ENCODE results near the gene IQCH. TPM values are rescaled to one million over a fixed set of nuclear protein-coding genes. Genes with fewer than 3 reads are reported as not detected.

The IQCH gene
- total and polyA plus RNA-seq, 9 of the 15 experiments (the other 6 are each of a cell fraction or from before 2014, with no cell fraction given): 1.8 to 3.9 (median 2.7) TPM

DNA sequence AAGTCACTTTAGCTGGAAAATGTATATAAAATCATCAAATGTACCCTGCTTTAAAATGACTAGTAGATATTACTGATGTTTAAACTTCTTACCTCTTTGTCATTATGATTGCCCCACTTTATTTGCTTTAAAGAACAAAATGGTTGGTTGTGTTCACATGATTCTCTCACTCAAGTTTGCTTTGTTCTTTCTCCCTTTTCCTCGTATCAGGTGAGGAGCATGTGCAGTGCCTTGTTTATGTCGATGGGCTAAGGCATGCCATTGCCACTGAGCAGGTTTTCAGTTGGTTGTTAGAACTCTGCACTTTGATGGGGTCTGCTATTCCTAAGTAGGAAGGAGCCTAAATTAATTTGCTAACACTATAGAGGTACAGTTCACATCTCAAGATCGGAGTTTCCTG is 293.2 kb downstream of the IQCH start:
- Histone ChIP-seq H3K27ac (ENCODE audit: extremely low read depth, low read depth, low read length) (no peak overlapping the region), H4K20me1 (replicated peaks; ENCODE audit: control insufficient read depth, insufficient read depth, low read length) (no peaks in the 10 kb centered on the region), H3K36me3 (ENCODE audit: control insufficient read depth, insufficient read depth, low read length) (peaks cover 40% of the 10 kb centered on the region), H3K9ac (ENCODE audit: insufficient read depth in 1 of 2, low read depth in 2 of 2, low read length in 2 of 2) (no peak overlapping the region), H3K9me1 (ENCODE audit: control insufficient read depth, insufficient read depth, low read length) (no peaks in the 10 kb centered on the region), H3K9me3 (replicated peaks; ENCODE audit: control insufficient read depth, insufficient read depth, low read depth, low read length) (no peaks in the 10 kb centered on the region), H3K79me2 (ENCODE audit: control insufficient read depth, insufficient read depth, low read length) (peaks cover 11% of the 10 kb centered on the region; the same call in 2 of the 3 replicates), H2AFZ (ENCODE audit: low read depth, low read length) (no peak overlapping the region), H3K4me2 (ENCODE audit: insufficient read depth, low read length) (no peak overlapping the region), H3K27me3 (ENCODE audit: control insufficient read depth in 2 of 2, insufficient read depth in 2 of 2, low read length in 2 of 2) (no peaks in the 10 kb centered on the region), H3K4me1 (replicated peaks in 1 of 2; ENCODE audit: control insufficient read depth in 2 of 2, insufficient read depth in 2 of 2, low read length in 2 of 2) (peaks cover 13 to 42% of the 10 kb centered on the region in 2 experiments), H3K4me3 (no peak overlapping the region)
- intact Hi-C loops (cut with micrococcal nuclease) (no loop called here), in situ Hi-C loops (cut with MboI) (no loop called here)
- DNase-seq (ENCODE audit: extremely low read depth in 1 of 4, low spot score in 3 of 4) (no peak), ATAC-seq (no peak), FAIRE-seq (no peak)
- CTCF ChIA-PET (ENCODE audit: low intra/inter-chr PET ratio): no interaction called here
- no TSS peak for BruUV-seq (replicated peaks)
- POLR2A ChIA-PET: interaction anchor here (0.8 kb wide), 1 partner anchor 10 kb away, joined by 3 read pairs; no protein-coding TSS in a partner anchor
- 39% methylated on average over 3 of the region's 3 CpGs for WGBS (ENCODE audit: insufficient coverage, low coverage, missing lambda C conversion rate)
- TF ChIP-seq SMAD1 (IDR thresholded peaks at IDR 0.05; ENCODE audit: low read depth, low read length, partially characterized antibody) (no peak), ETS2 (tag; IDR thresholded peaks at IDR 0.05; ENCODE audit: borderline replicate concordance, poor library complexity, severe bottlenecking) (no peak), SRF (CRISPR knock-in tag; IDR thresholded peaks at IDR 0.05) (no peak), SETDB1 (IDR thresholded peaks at IDR 0.05; ENCODE audit: low read length) (no peak), FOXK2 (conservative IDR thresholded peaks at IDR 0.05 in 1 of 2, IDR thresholded peaks at IDR 0.05 in 1 of 2; ENCODE audit: low read depth in 2 of 2) (no peak), SPI1 (IDR thresholded peaks at IDR 0.05; ENCODE audit: borderline replicate concordance, low read depth, low read length) (no peak), ZNF384 (IDR thresholded peaks at IDR 0.05; ENCODE audit: low read depth, low read length) (no peak), DMBX1 (CRISPR knock-in tag; IDR thresholded peaks at IDR 0.05; ENCODE audit: borderline replicate concordance) (no peak), POLR2H (tag; IDR thresholded peaks at IDR 0.05; ENCODE audit: low read depth) (no peak), IFI16 (CRISPR knock-in tag; IDR thresholded peaks at IDR 0.05) (no peak), TBP (optimal IDR thresholded peaks at IDR 0.05; ENCODE audit: low read depth, low read length) (no peak)
- TF ChIP-seq, protein P1, sequence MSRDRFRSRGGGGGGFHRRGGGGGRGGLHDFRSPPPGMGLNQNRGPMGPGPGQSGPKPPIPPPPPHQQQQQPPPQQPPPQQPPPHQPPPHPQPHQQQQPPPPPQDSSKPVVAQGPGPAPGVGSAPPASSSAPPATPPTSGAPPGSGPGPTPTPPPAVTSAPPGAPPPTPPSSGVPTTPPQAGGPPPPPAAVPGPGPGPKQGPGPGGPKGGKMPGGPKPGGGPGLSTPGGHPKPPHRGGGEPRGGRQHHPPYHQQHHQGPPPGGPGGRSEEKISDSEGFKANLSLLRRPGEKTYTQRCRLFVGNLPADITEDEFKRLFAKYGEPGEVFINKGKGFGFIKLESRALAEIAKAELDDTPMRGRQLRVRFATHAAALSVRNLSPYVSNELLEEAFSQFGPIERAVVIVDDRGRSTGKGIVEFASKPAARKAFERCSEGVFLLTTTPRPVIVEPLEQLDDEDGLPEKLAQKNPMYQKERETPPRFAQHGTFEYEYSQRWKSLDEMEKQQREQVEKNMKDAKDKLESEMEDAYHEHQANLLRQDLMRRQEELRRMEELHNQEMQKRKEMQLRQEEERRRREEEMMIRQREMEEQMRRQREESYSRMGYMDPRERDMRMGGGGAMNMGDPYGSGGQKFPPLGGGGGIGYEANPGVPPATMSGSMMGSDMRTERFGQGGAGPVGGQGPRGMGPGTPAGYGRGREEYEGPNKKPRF (IDR thresholded peaks at IDR 0.05; ENCODE audit: low read depth, low read length): no peak
- TF ChIP-seq, protein P2, sequence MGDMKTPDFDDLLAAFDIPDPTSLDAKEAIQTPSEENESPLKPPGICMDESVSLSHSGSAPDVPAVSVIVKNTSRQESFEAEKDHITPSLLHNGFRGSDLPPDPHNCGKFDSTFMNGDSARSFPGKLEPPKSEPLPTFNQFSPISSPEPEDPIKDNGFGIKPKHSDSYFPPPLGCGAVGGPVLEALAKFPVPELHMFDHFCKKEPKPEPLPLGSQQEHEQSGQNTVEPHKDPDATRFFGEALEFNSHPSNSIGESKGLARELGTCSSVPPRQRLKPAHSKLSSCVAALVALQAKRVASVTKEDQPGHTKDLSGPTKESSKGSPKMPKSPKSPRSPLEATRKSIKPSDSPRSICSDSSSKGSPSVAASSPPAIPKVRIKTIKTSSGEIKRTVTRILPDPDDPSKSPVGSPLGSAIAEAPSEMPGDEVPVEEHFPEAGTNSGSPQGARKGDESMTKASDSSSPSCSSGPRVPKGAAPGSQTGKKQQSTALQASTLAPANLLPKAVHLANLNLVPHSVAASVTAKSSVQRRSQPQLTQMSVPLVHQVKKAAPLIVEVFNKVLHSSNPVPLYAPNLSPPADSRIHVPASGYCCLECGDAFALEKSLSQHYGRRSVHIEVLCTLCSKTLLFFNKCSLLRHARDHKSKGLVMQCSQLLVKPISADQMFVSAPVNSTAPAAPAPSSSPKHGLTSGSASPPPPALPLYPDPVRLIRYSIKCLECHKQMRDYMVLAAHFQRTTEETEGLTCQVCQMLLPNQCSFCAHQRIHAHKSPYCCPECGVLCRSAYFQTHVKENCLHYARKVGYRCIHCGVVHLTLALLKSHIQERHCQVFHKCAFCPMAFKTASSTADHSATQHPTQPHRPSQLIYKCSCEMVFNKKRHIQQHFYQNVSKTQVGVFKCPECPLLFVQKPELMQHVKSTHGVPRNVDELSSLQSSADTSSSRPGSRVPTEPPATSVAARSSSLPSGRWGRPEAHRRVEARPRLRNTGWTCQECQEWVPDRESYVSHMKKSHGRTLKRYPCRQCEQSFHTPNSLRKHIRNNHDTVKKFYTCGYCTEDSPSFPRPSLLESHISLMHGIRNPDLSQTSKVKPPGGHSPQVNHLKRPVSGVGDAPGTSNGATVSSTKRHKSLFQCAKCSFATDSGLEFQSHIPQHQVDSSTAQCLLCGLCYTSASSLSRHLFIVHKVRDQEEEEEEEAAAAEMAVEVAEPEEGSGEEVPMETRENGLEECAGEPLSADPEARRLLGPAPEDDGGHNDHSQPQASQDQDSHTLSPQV (IDR thresholded peaks at IDR 0.05): no peak
- TF ChIP-seq, protein P3, sequence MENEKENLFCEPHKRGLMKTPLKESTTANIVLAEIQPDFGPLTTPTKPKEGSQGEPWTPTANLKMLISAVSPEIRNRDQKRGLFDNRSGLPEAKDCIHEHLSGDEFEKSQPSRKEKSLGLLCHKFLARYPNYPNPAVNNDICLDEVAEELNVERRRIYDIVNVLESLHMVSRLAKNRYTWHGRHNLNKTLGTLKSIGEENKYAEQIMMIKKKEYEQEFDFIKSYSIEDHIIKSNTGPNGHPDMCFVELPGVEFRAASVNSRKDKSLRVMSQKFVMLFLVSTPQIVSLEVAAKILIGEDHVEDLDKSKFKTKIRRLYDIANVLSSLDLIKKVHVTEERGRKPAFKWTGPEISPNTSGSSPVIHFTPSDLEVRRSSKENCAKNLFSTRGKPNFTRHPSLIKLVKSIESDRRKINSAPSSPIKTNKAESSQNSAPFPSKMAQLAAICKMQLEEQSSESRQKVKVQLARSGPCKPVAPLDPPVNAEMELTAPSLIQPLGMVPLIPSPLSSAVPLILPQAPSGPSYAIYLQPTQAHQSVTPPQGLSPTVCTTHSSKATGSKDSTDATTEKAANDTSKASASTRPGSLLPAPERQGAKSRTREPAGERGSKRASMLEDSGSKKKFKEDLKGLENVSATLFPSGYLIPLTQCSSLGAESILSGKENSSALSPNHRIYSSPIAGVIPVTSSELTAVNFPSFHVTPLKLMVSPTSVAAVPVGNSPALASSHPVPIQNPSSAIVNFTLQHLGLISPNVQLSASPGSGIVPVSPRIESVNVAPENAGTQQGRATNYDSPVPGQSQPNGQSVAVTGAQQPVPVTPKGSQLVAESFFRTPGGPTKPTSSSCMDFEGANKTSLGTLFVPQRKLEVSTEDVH (IDR thresholded peaks at IDR 0.05; ENCODE audit: low read depth, partially characterized antibody): no peak

Measured in K562 (cell line).